NB4 (cell line): Measurements from ENCODE around the gene DOK6.
"Not testable (repeated sequence)": the region's sequence is repeated elsewhere in the genome, so short reads cannot be mapped to it uniquely, and the experiment has no call there.

Source experiments
- DNase-seq: peaks from one replicate; pipeline ENCODE4 v3.0.0; 2010; ENCODE audit warnings: low read depth
- H3K4me3 ChIP-seq: one replicate; pipeline ENCODE4 v1.5.1; 2011; ENCODE audit warnings: mild to moderate bottlenecking, low read depth, low read length, moderate library complexity
- MYC ChIP-seq: IDR thresholded peaks from 2 replicates; pipeline ENCODE4 v1.6.1; 2011; ENCODE audit warnings: low read depth, low read length
- POLR2A ChIP-seq: IDR thresholded peaks from 2 replicates; pipeline ENCODE4 v1.6.1; 2011; ENCODE audit warnings: mild to moderate bottlenecking; ENCODE audit not compliant: insufficient read length; ENCODE audit errors: extremely low read depth
- TF ChIP-seq, protein P1 (sequence below): IDR thresholded peaks from 2 replicates; pipeline ENCODE4 v1.6.1; 2011; ENCODE audit warnings: low read depth, low read length
- TF ChIP-seq, protein P2 (sequence below): IDR thresholded peaks from one replicate; pipeline ENCODE4 v1.5.1; 2012; ENCODE audit warnings: low read depth, low read length

Gene DOK6

DNA sequence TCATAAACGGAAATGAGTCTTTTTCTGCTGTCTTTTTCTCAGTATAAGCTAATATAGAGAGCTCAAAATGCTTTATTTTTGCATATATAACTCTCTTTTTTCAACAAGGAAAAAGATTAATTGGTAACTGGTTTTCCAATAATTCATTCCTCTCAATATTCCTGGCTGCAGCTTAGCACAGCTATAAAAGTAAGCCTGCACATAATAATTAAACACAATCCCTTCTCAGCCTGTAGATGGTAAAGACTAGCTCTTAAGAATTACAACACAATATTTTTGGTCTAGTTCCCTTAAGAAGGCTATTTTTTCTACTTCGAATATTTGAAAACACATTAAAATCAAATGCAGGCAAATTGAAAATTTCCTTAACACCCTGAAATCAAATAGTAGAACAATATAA is 258.0 kb downstream of the DOK6 start:
- TF ChIP-seq, protein P1, sequence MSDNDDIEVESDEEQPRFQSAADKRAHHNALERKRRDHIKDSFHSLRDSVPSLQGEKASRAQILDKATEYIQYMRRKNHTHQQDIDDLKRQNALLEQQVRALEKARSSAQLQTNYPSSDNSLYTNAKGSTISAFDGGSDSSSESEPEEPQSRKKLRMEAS, result no peak
- TF ChIP-seq MYC, result no peak
- TF ChIP-seq, protein P2, sequence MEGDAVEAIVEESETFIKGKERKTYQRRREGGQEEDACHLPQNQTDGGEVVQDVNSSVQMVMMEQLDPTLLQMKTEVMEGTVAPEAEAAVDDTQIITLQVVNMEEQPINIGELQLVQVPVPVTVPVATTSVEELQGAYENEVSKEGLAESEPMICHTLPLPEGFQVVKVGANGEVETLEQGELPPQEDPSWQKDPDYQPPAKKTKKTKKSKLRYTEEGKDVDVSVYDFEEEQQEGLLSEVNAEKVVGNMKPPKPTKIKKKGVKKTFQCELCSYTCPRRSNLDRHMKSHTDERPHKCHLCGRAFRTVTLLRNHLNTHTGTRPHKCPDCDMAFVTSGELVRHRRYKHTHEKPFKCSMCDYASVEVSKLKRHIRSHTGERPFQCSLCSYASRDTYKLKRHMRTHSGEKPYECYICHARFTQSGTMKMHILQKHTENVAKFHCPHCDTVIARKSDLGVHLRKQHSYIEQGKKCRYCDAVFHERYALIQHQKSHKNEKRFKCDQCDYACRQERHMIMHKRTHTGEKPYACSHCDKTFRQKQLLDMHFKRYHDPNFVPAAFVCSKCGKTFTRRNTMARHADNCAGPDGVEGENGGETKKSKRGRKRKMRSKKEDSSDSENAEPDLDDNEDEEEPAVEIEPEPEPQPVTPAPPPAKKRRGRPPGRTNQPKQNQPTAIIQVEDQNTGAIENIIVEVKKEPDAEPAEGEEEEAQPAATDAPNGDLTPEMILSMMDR, result no peak
- TF ChIP-seq POLR2A, result no peak
- H3K4me3 ChIP-seq, result no peak overlapping the region
- DNase-seq, result no peak

DNA sequence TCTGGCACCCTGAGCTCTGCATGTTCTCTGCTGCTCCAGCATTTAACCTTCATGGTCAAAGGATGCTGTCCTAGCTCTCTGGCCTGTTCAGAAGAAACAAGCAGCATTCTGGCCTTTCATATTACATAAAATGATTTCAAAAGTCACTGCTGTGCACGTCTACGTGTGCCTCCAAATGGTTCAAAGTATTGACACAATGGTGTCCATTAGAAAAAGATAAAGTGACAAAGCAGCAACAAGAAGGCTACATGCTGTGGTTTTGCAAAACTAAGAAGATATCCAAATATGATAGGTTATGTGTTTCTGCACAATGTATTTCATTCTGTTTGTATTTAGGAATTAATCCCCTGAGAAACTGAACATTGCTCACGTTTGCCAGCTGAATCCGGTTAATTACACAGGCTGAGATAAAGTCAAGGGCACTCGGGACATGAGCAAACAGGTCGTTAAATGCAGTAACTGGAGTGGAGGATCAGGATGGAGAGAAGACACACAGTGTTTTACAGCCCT is 258.5 kb downstream of the DOK6 start:
- TF ChIP-seq MYC (no peak), POLR2A (no peak)
- TF ChIP-seq, protein P1, result no peak
- TF ChIP-seq, protein P2, result no peak
- no peak overlapping the region for H3K4me3 ChIP-seq
- DNase-seq, result no peak

DNA sequence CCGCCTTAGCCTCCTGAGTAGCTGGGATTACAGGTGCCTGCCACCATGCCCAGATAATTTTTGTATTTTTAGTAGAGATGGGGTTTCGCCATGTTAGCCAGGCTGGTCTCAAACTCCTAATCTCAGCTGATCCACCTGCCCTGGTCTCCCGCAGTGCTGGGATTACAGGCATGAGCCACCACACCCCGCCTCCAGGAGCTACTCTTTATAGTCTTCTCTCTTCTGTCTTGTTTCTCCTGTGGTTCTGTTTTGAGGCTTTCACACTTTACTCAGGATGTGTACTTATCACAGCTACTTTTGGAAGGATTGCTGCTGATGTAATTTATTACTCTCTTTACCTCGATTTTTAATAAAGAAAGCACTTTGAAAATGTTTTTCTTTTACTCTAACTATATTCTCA is 261.4 kb downstream of the DOK6 start:
- not testable (repeated sequence) for H3K4me3 ChIP-seq, DNase-seq

- no peak for TF ChIP-seq POLR2A
- no peak for TF ChIP-seq MYC
- TF ChIP-seq, protein P2, result no peak
- H3K4me3 ChIP-seq, result no peak overlapping the region
- DNase-seq, result no peak
Measured at GRCh38 chr18:69664399-69664798, 263.7 kb downstream of the DOK6 start.

DNA sequence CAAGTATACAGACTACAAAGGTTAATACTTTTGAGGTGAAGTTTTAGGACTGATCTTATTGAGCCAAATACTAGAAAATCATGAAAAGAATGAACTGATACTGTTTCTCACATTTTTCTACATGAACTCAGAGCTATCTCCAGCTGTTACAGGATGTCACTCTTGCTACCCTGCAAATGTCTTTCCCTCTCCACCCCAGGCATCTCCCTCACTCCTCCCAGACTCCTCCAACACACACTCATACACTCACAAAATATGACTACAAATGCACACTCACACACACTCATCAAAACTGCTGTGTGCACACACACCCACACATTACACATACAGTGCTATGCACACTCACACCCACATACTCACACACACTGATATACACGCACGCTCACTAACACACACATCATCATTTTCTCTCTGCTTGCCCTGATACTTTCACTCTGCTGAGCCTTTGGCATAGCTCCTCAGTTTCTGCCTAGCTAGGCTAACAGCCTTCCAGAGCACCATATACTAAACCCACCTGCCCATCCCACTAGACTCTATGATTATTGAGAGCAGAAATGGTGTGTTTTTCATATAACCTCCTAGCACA is 273.7 kb downstream of the DOK6 start:
- TF ChIP-seq POLR2A, result no peak
- TF ChIP-seq, protein P2, result no peak
- no peak for TF ChIP-seq MYC
- TF ChIP-seq, protein P1, result no peak
- H3K4me3 ChIP-seq, result no peak overlapping the region
- no peak for DNase-seq

- no peak overlapping the region for H3K4me3 ChIP-seq
- TF ChIP-seq, protein P2, result no peak
- TF ChIP-seq MYC (no peak), POLR2A (no peak)
- TF ChIP-seq, protein P1, result no peak
- no peak for DNase-seq
Measured at GRCh38 chr18:69674966-69675365, 274.3 kb downstream of the DOK6 start.
